ENCODE data around the gene CCDC196.
A peak's percentile ranks its signal among the peaks of the same experiment; 100 is the strongest.

CCDC196 gene

DNA sequence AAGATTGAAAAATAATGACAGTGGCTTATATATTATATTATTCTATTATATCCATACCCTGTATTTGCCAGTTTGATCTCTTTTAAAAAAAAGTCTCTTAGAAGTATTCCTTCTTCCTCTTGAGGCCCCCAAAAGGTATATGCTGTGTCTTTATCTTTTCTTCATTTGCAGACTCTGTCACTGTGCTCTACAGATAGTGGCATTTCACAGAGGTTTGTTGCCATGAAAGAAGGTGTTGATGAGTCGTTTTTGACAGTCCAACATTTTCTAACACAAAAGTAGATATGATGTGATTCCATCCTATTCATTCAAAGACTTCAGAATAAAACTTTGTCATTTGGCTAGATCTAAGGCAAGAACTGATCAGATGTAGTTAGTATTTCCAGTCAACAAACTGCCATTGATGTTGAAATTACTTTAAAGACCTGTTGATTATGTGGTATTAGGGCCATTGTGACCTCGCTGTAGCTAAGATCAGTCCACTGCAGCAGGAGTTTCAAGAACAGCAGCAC lies at the start of gene CCDC196:
Gene CCDC196 (plus strand): TSS at position 462 of the 512 bp plus-strand sequence. CDS start 132 bp downstream, outside the sequence.
- no peak for DNase-seq

GRCh38 chr14:66440801-66441200 lies 45.4 kb upstream of the CCDC196 start:
- DNase-seq: no peak

DNA sequence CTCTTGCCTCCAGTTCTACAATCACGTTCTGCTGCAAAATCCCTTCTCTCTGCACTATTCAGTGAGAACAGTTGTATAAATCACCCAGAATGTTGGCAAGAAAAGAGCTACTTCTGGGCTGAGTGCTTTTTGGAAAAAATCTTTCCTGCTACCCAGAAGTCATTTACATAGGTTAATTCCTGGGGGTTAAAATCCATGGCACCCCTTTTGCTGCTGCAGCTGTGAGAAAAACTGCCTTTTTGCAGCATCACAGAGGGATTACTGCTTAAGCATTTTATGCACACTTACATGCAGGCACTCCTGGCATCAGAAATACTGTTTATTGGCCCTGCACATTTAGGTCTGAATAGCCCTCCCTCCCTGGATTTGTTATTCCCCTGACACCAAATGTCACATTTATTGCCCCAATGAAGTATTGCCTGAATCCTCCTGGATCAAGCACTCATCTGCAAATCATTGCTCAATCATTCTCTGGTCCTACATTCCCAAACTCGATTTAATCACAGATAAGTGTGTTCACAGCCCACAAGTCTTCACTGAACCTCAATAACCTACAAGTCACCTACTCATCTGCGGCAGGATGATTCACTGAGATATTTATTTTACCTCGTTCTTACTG lies 43.1 kb upstream of the CCDC196 start:
- DNase-seq: no peak

- DNase-seq: no peak
Measured at GRCh38 chr14:66443785-66444184, 42.4 kb upstream of the CCDC196 start.

DNA sequence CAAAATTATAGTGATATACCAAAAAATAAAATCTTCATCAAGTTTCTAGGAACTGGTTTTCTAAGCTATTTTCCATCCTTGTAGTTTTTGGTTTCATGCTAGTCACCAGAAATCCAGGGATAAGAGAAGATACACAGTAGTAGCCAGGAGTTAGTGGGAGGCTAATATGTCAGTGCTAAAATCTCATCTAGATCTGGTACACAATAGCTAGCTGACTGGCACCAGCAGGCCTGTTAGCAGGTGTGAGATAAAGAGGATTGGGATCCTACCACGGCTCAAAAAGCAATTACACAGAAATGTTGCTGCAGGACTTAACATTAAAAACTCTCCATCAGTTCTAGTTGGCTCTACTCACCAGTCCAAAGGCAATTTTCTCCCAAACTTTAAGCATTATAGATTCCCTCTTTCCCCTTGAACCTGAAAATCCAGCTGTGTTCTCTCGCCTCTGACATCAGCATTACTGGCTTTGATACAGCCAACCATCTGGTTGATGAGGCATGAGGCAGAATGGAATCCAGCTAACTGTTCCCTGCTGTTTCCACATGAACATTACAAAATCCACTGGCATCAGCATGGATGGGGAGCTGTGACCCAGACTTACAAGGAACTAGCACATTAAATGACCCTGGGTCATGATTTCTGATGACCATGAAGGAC lies 41.8 kb upstream of the CCDC196 start:
- no peak for DNase-seq

GRCh38 chr14:66445936-66446335 lies 40.2 kb upstream of the CCDC196 start:
- DNase-seq: no peak

DNA sequence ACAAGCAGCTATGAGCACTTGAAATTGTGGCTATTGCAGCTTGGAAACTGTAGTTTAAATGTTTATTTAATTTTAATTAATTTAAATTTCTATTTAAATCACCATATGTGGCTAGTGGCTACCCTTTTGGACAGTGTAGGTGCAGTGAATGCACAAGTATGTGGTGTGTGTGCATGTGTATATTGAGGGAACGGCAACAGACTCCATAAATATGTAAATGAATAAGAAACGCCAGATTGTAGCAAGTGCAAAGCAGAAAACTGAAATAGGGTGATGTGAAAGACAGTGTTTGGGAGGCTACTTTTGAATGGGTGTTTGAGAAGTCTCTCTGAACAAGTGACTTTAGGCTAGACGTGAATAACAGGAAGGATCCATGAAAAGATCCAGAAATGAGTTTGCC lies 32.7 kb upstream of the CCDC196 start:
- no peak for DNase-seq

DNA sequence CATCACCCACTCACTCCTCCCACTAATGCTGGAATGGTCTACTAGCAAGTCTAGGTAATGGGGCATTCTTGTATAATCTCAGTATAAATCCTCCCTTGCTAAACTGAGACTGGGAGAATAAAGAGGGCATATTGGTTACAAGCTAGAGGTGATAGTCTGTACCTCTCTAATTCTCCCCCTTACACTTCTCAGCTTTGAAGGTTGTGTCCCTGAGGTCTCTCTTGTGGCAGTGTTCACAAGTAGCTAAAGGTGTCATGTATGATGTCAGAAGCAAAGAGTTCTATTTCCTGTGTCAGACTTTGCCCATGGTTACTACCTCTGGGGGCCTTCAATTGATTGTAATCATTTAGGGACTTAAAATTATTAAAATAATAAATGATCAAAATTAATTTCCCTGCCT lies 26.6 kb upstream of the CCDC196 start:
- DNase-seq: no peak

- DNase-seq: no peak
Measured at GRCh38 chr14:66464261-66464660, 21.9 kb upstream of the CCDC196 start.

GRCh38 chr14:66468778-66469367 lies 17.3 kb upstream of the CCDC196 start:
- no peak for DNase-seq

DNA sequence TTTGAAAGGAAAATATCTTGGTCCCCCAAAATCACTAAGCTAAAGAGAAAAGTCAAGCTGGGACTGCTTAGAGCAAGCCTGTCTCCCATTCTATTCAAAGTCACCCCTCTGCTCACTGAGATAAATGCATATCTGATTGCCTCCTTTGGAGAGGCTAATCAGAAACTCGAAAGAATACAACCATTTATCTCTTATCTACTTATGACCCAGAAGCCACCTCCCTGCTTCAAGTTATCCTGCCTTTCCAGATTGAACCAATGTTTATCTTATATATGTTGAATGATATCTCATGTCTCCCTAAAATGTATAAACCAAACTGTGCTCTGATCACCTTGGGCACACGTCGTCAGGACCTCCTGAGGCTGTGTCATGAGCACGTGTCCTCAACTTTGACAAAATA lies 14.6 kb upstream of the CCDC196 start:
- DNase-seq: no peak

DNA sequence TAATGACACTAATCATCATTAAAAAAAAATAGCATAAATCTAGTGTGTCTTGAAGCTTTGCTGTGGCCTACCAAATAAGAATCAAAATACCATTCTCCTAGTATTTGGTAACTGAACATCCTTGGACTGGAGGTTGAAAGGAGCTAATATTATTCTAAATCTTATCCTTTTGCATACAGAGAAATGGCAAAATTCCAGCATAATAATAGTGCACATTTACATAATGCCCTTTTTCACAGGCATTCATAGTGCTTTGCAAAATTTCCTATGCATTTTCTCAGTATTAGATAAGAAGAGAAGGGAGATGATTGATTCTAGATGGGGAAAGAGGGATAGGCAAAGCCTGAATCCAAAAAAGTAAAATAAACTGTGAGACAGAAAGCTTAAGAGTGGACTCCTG lies 13.9 kb upstream of the CCDC196 start:
- DNase-seq: no peak

DNA sequence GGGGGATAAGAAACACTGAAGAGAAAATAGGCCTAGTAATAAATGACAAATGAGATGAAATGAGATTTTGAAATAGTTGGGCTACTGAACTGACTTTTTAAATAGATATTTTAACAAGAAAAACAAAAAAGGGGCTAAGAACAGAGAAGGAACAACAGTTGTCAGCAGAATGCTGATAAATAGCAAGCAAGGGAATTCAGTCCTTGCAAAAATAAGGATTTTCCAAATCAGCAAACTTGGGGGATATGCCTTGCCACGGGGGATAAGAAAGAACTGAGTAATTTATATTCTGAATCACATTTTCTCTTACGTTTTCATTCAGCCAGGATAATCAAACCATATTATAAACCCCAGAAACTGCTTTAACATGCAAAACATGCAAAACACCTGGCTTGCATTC lies 12.9 kb upstream of the CCDC196 start:
- no peak for DNase-seq

DNA sequence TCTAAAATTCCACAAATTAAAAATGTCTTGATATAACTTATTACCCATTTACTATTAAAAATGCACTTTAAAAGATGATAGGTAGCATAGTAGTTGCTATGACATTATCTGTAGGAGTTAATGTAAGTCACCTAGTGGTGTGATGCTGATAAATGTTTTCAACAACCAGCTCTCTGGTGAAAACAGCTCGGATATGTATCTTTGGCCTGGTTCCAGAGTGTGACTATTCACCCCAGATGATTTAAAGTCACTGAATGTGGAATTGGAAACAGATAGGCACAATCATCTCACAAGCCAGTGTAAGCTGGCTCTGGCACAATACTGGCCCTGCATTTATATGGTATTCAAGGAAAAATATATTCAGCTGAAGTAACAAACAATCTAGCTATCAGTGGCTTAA lies 9.2 kb upstream of the CCDC196 start:
- DNase-seq: no peak

- DNase-seq: no peak
Measured at GRCh38 chr14:66477567-66477966, 8.6 kb upstream of the CCDC196 start.

- no peak for DNase-seq
Measured at GRCh38 chr14:66482873-66483272, 3.3 kb upstream of the CCDC196 start.

- DNase-seq: no peak
Measured at GRCh38 chr14:66483322-66483721, 2.8 kb upstream of the CCDC196 start.

GRCh38 chr14:66485029-66485428 lies 1.1 kb upstream of the CCDC196 start:
- DNase-seq: no peak

DNA sequence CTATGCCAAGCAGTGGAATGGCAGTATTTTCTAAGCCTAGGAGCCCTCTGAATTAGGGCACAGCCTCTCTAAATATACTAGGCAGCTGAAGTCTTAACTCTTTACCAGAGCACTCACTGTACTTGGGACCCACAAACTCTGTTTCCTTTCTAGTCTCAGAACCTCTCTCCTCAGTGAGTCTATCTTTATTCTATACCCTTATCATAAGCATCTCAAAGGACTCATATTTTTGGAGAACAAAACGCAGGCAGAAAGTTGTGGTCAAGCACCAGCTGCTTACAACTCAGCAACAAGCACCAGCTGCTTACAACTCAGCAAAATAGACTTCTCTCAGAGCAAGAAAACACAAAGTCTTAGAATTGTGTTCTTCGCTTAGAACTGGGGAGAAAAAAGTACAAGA lies 993 bp downstream of the CCDC196 start:
- no peak for DNase-seq

GRCh38 chr14:66490143-66491111 lies 4.3 kb downstream of the CCDC196 start:
- no peak for DNase-seq

DNA sequence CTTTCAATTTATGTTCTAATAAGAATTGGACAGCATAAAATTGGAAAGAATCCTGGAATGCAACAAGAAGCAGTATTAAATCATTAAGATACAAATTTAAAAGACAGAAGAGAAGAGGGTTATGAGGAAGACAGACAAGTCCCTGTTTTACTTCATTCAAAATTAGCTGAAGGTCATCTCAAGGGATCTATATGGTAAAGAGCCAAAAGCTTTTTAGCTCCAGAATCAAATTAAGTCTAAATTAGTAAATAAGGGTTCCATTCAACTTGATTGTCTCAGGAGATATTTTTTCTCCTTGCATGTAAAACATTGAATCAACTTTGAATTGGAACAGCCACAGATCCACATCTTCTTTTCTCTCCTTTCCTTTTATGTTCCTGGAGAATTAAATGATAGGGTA lies 7.6 kb downstream of the CCDC196 start:
- no peak for DNase-seq

GRCh38 chr14:66495218-66496098 lies 9.3 kb downstream of the CCDC196 start:
- DNase-seq: peak; percentile 19 to 34

Measured in stimulated activated CD4-positive, alpha-beta T cell treated with anti-CD3 and anti-CD28 coated beads, Interleukin-2, amount 100 ng/mL, for 24 hours (primary cell).